ENCODE measurements around the gene FCHSD2. TPM values are rescaled to one million over a fixed set of nuclear protein-coding genes. Genes with fewer than 3 reads are reported as not detected.

The FCHSD2 gene
- total RNA-seq, 1 donor from 2014 or later = 22.2 TPM

- H3K27me3 Mint-ChIP-seq (ENCODE audit: insufficient read depth, low read depth) = no peaks in the 10 kb centered on the region
- no peaks in the 10 kb centered on the region for H3F3A ChIP-seq (ENCODE audit: low read depth)
- no peaks in the 10 kb centered on the region for H3K9me3 ChIP-seq (ENCODE audit: low read depth)
- TF ChIP-seq EZH2phosphoT487 (IDR thresholded peaks at IDR 0.05) (no peak), CTCF (IDR thresholded peaks at IDR 0.05) (no peak), EZH2 (IDR thresholded peaks at IDR 0.05) (no peak)
- no peak overlapping the region for H3K27ac ChIP-seq
- H3K4me2 ChIP-seq = no peak overlapping the region
- no peak overlapping the region for H2AFZ ChIP-seq (replicated peaks)
- no peak for DNase-seq (ENCODE audit: low spot score)
- no peaks in the 10 kb centered on the region for H3K9me3 Mint-ChIP-seq
- no peaks in the 10 kb centered on the region for H3K36me3 ChIP-seq
- peaks cover 3% of the 10 kb centered on the region for H3K36me3 Mint-ChIP-seq
- no peak overlapping the region for H3K4me3 Mint-ChIP-seq
- no peaks in the 10 kb centered on the region for H3K79me2 ChIP-seq (ENCODE audit: low read depth)
- peaks cover 4% of the 10 kb centered on the region for H3K4me1 Mint-ChIP-seq
- no peak overlapping the region for H3K9ac ChIP-seq
- H3K4me3 ChIP-seq = no peak overlapping the region
- no peak overlapping the region for H3K27ac Mint-ChIP-seq
- no peaks in the 10 kb centered on the region for H3K27me3 ChIP-seq
- H4K20me1 ChIP-seq (ENCODE audit: low read depth) = no peaks in the 10 kb centered on the region
- no peaks in the 10 kb centered on the region for H3K4me1 ChIP-seq
Observed at GRCh38 chr11:72939031-72939430, 203.1 kb downstream of the FCHSD2 start.

- DNase-seq (ENCODE audit: low spot score) = no peak
- Mint-ChIP-seq H3K36me3 (no peaks in the 10 kb centered on the region), H3K4me3 (no peak overlapping the region), H3K9me3 (no peaks in the 10 kb centered on the region), H3K4me1 (peaks cover 4% of the 10 kb centered on the region), H3K27ac (no peak overlapping the region), H3K27me3 (ENCODE audit: insufficient read depth, low read depth) (no peaks in the 10 kb centered on the region)
- Histone ChIP-seq H3K9ac (no peak overlapping the region), H3K36me3 (no peaks in the 10 kb centered on the region), H3K9me3 (ENCODE audit: low read depth) (no peaks in the 10 kb centered on the region), H3K4me2 (no peak overlapping the region), H3K27me3 (no peaks in the 10 kb centered on the region), H4K20me1 (ENCODE audit: low read depth) (no peaks in the 10 kb centered on the region), H3K4me1 (no peaks in the 10 kb centered on the region), H3F3A (ENCODE audit: low read depth) (no peaks in the 10 kb centered on the region), H2AFZ (replicated peaks) (no peak overlapping the region), H3K79me2 (ENCODE audit: low read depth) (no peaks in the 10 kb centered on the region), H3K27ac (no peak overlapping the region), H3K4me3 (no peak overlapping the region)
- no peak for TF ChIP-seq EZH2phosphoT487 (IDR thresholded peaks at IDR 0.05)
- TF ChIP-seq EZH2 (IDR thresholded peaks at IDR 0.05) = no peak
- no peak for TF ChIP-seq CTCF (IDR thresholded peaks at IDR 0.05)
Observed at GRCh38 chr11:72937439-72937838, 204.7 kb downstream of the FCHSD2 start.

- no peak for DNase-seq (ENCODE audit: low spot score)
- Mint-ChIP-seq H3K9me3 (no peaks in the 10 kb centered on the region), H3K4me1 (no peaks in the 10 kb centered on the region), H3K36me3 (no peaks in the 10 kb centered on the region), H3K27me3 (ENCODE audit: insufficient read depth, low read depth) (no peaks in the 10 kb centered on the region), H3K27ac (no peak overlapping the region), H3K4me3 (no peak overlapping the region)
- Histone ChIP-seq H3K9ac (no peak overlapping the region), H3K27ac (no peak overlapping the region), H2AFZ (replicated peaks) (no peak overlapping the region), H3K4me2 (no peak overlapping the region), H3K36me3 (no peaks in the 10 kb centered on the region), H4K20me1 (ENCODE audit: low read depth) (peaks cover 3% of the 10 kb centered on the region), H3K79me2 (ENCODE audit: low read depth) (no peaks in the 10 kb centered on the region), H3K4me1 (peaks cover under 1% of the 10 kb centered on the region), H3K9me3 (ENCODE audit: low read depth) (no peaks in the 10 kb centered on the region), H3F3A (ENCODE audit: low read depth) (no peaks in the 10 kb centered on the region), H3K27me3 (no peaks in the 10 kb centered on the region), H3K4me3 (no peak overlapping the region)
- TF ChIP-seq EZH2 (IDR thresholded peaks at IDR 0.05) = no peak
- TF ChIP-seq CTCF (IDR thresholded peaks at IDR 0.05) = no peak
- TF ChIP-seq EZH2phosphoT487 (IDR thresholded peaks at IDR 0.05) = no peak
Observed at GRCh38 chr11:72935700-72936099, 206.4 kb downstream of the FCHSD2 start.
